ENCODE measurements around the gene IRF3.
"Not testable (repeated sequence)": the region's sequence is repeated elsewhere in the genome, so short reads cannot be mapped to it uniquely, and the experiment has no call there.

Gene IRF3

DNA sequence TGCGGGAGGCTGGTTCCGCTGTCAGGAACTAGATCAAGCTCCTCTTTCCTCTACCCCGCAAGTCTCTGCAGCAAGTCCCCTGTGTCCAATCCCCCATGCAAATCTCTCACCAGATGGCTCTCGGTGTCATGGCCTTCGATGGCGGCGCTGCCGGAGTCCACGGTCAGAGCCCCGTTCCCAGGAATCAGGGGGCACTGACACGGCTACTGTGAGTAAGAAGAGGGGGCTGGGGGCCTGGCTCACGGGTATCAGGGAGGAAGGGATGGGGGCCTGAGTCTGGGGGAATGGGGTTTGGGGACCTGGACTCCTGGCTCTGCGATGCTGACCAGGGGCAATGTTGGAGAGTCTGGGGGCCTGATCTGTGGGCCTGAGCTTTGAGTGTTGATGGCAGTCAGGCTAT is 19.7 kb downstream of the IRF3 start:
- no peak for DNase-seq (ENCODE audit: low spot score)

DNA sequence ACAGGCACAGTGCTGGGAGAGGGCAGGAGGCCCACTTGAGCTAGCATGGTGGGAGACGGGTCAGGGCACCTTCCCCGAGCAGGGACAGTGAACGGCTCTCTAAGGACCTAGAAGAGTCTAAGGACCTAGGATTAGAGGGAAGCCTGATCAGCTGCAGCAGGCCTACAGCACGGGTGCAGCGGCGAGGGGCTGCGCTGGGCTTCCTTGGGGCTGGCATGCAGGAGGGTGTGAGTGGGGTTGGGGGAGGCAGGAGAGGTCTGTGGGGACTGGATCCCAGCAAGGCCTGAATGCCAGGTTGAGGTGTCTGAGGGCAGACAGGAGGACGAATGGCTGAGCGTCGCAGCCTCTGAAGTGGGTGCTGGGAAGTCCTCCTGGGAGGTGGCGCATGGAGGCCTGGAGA is 20.1 kb downstream of the IRF3 start:
- no peak for DNase-seq (ENCODE audit: low spot score)

DNA sequence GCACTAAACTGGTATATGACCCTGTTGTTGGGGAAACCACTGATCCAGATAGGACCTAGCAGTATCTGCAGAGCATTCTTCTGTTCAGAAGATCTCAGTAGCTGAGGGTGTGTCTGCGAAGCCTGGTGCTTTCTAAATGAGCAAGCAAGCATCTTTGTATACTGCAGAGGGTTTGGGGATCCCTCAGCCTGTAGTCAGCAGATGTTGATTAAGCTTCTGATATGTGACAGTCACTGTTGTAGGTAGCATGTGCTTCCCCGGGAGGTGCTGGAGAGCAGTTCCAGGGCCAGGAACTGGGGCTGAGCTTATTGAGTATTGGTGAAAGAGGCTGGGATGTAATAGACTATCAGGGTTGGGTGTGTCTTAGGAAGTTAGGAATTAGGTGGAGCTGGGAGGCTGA is 22.2 kb downstream of the IRF3 start:
- DNase-seq (ENCODE audit: low spot score) = no peak

- no peak for DNase-seq (ENCODE audit: low spot score)
Measured at GRCh38 chr19:49642492-49643035, 23.1 kb downstream of the IRF3 start.

DNA sequence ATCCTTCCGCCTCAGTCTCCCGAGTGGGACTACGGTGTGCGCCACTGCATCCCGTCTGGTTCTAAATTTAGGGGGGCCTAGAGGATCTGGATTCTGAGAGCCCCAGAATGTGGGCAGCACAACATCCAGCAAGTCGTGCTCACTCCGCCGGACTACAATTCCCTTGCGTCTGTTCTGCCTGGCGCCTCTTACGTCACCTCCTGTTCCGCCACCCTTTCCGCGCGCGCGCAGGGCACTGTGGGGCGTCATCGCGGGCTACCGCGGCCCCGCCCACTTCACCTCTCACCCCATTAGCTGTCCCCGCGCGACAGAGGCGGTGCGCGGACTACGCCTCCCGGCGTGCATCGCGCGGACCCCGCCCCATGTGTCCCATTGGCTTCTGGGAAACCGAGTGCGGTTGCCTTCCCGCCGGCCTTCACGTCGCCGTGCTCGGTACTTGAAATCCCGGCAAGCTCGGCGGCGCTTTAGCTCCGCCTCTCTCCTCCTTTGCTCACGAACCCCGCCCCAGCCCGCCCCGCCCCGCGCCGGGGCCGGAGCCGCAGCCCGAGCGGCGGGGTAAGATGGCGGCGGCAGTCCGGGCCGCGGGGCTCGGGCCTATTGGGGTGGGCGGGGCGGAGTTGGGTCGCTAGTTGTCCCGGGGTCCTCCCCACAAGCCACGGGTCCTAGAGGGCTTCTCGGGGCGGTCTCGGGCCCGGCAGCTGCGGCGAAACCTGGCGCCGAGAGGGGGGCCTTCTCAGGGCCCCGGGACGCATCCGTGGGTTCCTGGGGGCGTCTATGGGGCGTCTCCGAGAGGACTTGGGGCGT is 23.8 kb downstream of the IRF3 start, which contains the start of gene SCAF1:
Gene SCAF1 (plus strand): TSS at position 522 of the 804 bp plus-strand sequence. CDS start 2,818 bp downstream, outside the sequence.
- DNase-seq (ENCODE audit: low spot score) = peak; percentile 96

DNA sequence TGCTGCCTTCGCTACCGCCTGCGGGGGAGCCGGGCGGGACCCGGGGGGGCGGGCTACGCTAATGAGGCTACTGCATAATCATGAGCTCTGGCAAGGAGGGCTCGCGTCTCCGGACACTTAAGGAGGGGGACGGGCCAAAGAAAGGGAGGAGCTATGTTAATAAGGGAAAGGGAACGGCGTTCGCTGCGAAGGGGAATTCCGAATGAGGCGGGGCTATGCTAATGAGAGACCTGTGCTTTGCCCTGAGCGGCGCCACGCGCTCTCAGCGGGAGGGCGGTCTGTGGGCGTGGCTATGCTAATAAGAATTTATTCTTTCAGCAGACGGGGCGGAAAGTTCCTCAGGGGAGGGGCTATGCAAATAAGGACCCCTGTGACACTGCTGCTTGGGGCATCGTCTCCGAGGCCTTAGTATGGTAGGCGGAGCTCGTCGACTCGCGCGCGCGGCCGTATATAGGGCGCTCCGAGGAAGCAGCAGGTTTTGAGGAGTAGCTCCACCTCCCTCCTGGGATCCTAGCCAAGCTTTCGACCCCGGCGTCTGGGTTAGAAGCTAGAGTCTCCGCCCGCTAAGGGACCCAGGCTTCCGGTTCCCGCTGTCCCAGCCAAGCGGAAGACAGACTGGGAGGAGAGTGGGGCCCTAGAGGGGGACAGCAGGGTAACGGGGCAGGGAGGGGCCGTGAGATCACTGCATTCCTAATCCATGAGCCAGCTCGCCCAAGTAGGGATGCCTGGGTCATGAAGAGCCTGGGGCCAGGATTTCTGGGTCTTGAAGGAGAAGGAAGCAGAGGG is 25.4 kb downstream of the IRF3 start, which contains the start of gene RRAS:
Gene RRAS (minus strand): TSS at position 31 of the 786 bp plus-strand sequence. CDS start 45 bp downstream, outside the sequence.
- DNase-seq (ENCODE audit: low spot score) = peak; percentile 94

GRCh38 chr19:49639401-49640112 is 26.1 kb downstream of the IRF3 start:
- DNase-seq (ENCODE audit: low spot score) = no peak

DNA sequence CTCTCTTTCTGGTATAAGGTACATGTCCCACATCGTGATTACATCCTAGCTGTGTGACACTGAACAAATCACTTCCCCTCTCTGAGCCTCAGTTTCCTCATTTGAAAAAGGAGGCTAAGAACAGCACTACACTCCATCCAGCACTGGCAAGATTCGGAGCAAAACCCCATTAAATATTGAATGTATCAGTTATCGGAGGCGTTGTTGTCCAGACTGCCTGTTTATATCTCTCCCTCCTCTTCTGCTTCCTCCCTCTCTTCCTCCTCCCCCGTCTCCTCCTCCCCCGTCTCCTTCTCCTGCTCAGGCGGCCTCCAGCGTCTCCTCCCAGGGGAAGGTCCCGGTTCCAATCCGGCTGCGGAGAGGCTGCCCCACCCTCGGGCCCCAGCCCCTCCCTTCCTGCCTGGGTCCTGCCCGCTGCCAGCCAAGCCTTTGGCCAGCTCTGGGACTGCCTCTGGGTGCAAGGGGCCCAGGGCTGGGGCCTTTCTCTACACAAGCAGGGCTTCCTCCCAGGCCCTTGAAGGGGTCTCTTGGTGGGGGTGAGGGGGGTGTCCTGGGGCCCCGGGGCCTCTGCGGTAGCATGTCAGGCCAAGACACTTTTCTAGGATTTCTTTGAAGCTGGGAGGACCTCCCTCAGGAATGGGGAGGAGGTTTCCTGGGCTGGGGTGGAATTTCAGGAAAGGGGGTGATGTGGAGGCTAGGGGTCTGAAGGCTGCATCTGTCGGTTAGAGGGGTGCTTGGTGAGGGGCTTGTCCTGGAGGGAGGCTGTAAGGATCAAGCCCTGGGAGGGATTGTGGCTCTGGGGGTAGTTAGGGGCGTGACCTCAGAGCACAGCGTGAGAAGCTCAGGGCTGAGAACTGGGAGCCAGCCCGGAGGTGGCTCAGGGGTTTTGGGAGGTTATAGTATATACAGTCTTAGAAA is 27.6 kb downstream of the IRF3 start:
- peak; percentile 74 for DNase-seq (ENCODE audit: low spot score)

GRCh38 chr19:49636233-49636932 is 29.3 kb downstream of the IRF3 start:
- no peak for DNase-seq (ENCODE audit: low spot score)

GRCh38 chr19:49635530-49636232 is 30.0 kb downstream of the IRF3 start:
- no peak for DNase-seq (ENCODE audit: low spot score)

- DNase-seq (ENCODE audit: low spot score) = not testable (repeated sequence)
Measured at GRCh38 chr19:49633273-49633672, 32.4 kb downstream of the IRF3 start.

GRCh38 chr19:49632576-49632975 is 33.1 kb downstream of the IRF3 start:
- DNase-seq (ENCODE audit: low spot score) = no peak

DNA sequence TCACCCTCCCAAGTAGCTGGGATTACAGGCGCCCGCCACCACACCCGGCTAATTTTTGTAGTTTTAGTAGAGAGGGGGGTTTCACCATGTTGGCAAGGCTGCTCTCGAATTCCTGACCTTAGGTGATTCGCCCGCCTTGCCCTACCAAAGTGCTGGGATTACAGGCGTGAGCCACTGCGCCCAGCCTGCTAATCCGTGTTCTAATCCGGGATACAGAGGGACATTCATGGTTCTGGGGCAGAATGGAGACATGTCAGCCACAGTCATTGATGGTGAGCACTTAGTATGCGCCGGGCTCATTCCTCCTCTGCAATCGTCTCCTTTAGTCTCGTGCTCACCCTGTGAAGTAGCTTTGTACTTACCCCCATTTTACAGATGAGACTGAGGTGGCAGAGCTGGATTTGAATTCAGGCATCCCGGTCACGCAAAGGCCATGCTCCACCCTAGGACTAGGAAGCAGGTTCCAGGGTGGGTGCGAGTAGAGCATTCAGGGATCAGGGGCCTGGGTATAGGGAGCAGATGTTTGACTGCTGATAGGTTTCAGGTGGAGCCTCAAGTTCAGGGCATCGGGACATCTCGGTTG is 34.0 kb downstream of the IRF3 start:
- no peak for DNase-seq (ENCODE audit: low spot score)

- no peak for DNase-seq (ENCODE audit: low spot score)
Measured at GRCh38 chr19:49631014-49631588, 34.6 kb downstream of the IRF3 start.

DNA sequence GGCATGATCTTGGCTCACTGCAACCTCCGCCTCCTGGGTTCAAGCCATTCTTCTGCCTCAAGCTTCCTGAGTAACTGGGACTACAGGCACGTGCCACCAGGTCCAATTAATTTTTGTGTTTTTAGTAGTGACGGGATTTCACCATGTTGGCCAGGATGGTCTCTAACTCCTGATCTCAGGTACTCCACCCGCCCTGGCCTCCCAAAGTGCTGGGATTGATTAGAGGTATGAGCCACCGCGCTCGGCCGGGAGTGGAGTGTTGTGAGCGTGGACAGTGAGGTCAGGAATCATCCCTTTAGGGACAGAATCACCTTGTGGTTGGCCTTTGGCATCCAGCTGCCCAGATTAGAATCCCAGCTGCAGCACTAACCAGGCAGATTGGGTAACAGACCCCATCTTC is 36.0 kb downstream of the IRF3 start:
- no peak for DNase-seq (ENCODE audit: low spot score)

DNA sequence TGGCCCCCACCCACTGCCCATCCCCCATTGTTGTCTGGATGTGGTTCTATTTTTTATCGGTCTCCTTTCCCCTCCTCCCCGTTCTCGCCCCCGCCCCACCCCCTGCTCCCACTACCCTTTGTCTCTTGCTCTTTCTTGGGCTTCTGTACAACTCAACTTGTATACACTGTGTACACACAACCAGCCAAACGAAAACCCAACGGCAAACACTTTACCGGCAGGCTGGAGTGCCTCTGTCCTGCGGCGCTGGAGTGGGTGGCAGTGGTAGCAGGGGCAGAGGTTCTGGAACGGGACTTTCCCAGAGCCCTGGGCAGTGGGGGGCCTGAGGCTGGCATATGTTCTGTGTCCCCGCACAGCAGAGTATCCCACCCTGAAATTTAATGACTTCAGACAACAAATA is 39.4 kb downstream of the IRF3 start:
- DNase-seq (ENCODE audit: low spot score) = no peak

DNA sequence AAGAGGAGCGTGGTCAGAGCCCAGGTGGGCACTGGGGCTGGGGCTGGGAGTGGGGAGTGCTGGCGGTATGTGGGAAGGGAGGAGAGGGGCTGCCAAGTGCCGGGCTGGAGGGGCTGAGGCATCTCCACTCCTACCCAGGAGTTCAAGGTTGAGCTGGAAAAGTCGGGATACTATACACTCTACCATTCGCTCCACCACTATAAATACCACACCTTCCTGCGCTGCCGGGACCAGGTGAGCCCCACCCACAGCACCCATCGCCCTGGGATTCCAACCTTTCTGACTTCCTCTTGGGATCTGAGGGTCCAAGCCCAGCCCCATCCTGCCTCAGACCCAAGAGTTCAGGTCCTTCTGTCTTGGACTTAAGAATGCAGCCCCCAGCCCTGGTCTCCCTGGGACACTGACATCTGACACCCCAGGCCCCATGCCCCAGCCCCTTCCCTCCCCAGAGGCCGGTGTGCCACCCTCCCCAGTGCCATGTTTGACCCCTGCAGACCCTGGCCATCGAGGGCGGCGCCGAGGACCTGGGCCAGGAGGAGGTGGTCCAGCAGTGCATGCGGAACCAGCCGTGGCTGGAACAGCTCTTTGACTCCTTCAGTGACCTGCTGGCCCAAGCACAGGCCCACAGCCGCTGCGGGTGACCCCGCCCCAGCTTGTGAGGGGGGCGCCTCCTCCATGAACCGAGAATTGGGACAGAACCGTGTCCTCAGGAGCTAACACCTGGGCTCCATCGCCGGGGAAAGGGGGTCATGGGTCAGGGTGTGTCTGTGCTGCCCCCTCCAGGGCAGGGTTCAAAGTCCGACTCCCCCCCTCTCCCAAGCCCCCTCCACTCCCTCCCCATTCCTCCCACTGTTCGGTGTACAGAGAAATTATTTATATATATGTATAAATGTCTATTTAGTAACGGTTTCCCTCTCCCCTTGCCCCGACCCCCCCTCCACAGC is 40.4 kb downstream of the IRF3 start:
- DNase-seq (ENCODE audit: low spot score) = peak; percentile 29

- peak; percentile 10 for DNase-seq (ENCODE audit: low spot score)
Measured at GRCh38 chr19:49617860-49618259, 47.8 kb downstream of the IRF3 start.

Measured in D341Med (cell line).